BJ (cell line): ENCODE results near the gene UBE2E1. TPM values are rescaled to one million over a fixed set of nuclear protein-coding genes. Genes with fewer than 3 reads are reported as not detected.

Experiments used
- CTCF ChIA-PET: fragments of 350-600 bp; formaldehyde crosslinking; extraction: SDS; loops from one replicate; lab custom pipeline; 2021; ENCODE audit warnings: antibody characterized with exemption, inconsistent platforms; lab: Yijun Ruan, JAX
- POLR2A ChIA-PET: fragments of 300-600 bp; sonication (Branson Sonifier 250); formaldehyde crosslinking; extraction: SDS; loops from one replicate; lab custom pipeline; 2021; ENCODE audit warnings: antibody characterized with exemption; lab: Charles Lee
- DNase-seq: peaks from one replicate; pipeline ENCODE4 v3.0.0-alpha.2; 2011; ENCODE audit warnings: low read depth
- H3K27me3 ChIP-seq: 2 replicates; pipeline ENCODE4 v1.6.0; 2011; ENCODE audit warnings: low read length; ENCODE audit not compliant: control insufficient read depth, insufficient read depth
- H3K36me3 ChIP-seq: 2 replicates; pipeline ENCODE4 v1.5.1; 2011; ENCODE audit warnings: low read length; ENCODE audit not compliant: control insufficient read depth, insufficient read depth
- H3K4me3 ChIP-seq: 2 replicates; pipeline ENCODE4 v1.5.1; 2011; ENCODE audit warnings: low read depth, mild to moderate bottlenecking, control low read depth, low read length
- polyA plus RNA-seq: library from polyadenylated mRNA; depleted of rRNA; stranded (reverse); fragments of >200 nt; gene quantifications from 2 replicates; pipeline ENCODE4 v1.2.3, GENCODE V29; 2011
- TF ChIP-seq, protein P1 (sequence below): IDR thresholded peaks from 2 replicates; pipeline ENCODE4 v1.5.1; 2011; ENCODE audit warnings: low read depth, mild to moderate bottlenecking, control low read depth, inconsistent platforms, low read length, moderate library complexity; ENCODE audit not compliant: insufficient read depth

UBE2E1 gene
- polyA plus RNA-seq, 1 experiment = 70.0 TPM

GRCh38 chr3:23859012-23859743, 53.4 kb downstream of the UBE2E1 start:
- no peak for DNase-seq
- ChIA-PET POLR2A (no interaction called here), CTCF (interaction anchor here (1.0 to 1.7 kb wide), 3 partner anchors 11 to 30 kb away, joined by 4 to 5 read pairs (median 4); no protein-coding TSS in a partner anchor)
- Histone ChIP-seq H3K36me3 (no peaks in the 10 kb centered on the region; the same call in 1 of the 2 replicates), H3K27me3 (no peaks in the 10 kb centered on the region), H3K4me3 (no peak overlapping the region)
- TF ChIP-seq, protein P1, sequence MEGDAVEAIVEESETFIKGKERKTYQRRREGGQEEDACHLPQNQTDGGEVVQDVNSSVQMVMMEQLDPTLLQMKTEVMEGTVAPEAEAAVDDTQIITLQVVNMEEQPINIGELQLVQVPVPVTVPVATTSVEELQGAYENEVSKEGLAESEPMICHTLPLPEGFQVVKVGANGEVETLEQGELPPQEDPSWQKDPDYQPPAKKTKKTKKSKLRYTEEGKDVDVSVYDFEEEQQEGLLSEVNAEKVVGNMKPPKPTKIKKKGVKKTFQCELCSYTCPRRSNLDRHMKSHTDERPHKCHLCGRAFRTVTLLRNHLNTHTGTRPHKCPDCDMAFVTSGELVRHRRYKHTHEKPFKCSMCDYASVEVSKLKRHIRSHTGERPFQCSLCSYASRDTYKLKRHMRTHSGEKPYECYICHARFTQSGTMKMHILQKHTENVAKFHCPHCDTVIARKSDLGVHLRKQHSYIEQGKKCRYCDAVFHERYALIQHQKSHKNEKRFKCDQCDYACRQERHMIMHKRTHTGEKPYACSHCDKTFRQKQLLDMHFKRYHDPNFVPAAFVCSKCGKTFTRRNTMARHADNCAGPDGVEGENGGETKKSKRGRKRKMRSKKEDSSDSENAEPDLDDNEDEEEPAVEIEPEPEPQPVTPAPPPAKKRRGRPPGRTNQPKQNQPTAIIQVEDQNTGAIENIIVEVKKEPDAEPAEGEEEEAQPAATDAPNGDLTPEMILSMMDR = no peak

- DNase-seq = no peak
- H3K36me3 ChIP-seq = no peaks in the 10 kb centered on the region; the same call in 1 of the 2 replicates
- no peaks in the 10 kb centered on the region for H3K27me3 ChIP-seq
- ChIA-PET POLR2A (no interaction called here), CTCF (interaction anchor here (1.0 to 1.6 kb wide), 2 partner anchors 10 to 29 kb away, joined by 4 read pairs; no protein-coding TSS in a partner anchor)
- H3K4me3 ChIP-seq = no peak overlapping the region
- TF ChIP-seq, protein P1 = no peak
Observed at GRCh38 chr3:23859839-23860382, 54.2 kb downstream of the UBE2E1 start.

- Histone ChIP-seq H3K27me3 (no peaks in the 10 kb centered on the region), H3K36me3 (no peaks in the 10 kb centered on the region; the same call in 1 of the 2 replicates), H3K4me3 (no peak overlapping the region)
- POLR2A ChIA-PET = no interaction called here
- no peak for DNase-seq
- TF ChIP-seq, protein P1 = no peak
- CTCF ChIA-PET = interaction anchor here (1.1 kb wide), 1 partner anchor 16 kb away, joined by 3 read pairs; no protein-coding TSS in a partner anchor
Observed at GRCh38 chr3:23861689-23862088, 55.9 kb downstream of the UBE2E1 start.

DNA sequence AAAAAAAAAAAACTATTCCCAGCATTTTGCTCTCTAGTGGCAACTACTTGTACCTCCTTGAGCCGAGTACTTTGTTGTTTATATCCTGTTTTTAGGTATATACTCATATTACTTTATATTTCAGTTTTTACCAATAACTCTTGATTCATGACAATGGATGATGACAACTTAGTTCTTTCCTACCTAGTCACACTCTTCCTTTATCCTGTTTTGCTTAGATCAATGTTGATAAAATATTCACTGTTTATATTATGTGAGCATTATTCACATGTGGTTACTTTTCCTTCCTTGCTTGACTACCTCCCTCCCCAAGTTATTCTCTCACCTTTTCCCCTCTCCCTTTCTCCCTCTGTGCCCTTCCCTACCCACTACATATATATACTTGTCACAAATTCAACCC, 57.3 kb downstream of the UBE2E1 start:
- no peaks in the 10 kb centered on the region for H3K27me3 ChIP-seq
- POLR2A ChIA-PET = no interaction called here
- no peak for DNase-seq

More for the DNA sequence above, 57.3 kb downstream of the UBE2E1 start:
- TF ChIP-seq, protein P1 = no peak
- Histone ChIP-seq H3K4me3 (no peak overlapping the region), H3K36me3 (no peaks in the 10 kb centered on the region; the same call in 1 of the 2 replicates)
- CTCF ChIA-PET = interaction anchor here (1.1 kb wide), 1 partner anchor 15 kb away, joined by 3 read pairs; no protein-coding TSS in a partner anchor
